Liver (tissue), 9 donors: ENCODE measurements around the gene EZH1. TPM values are rescaled to one million over a fixed set of nuclear protein-coding genes. Genes with fewer than 3 reads are reported as not detected.
"Not testable (repeated sequence)": the region's sequence is repeated elsewhere in the genome, so short reads cannot be mapped to it uniquely, and the experiment has no call there.

ENCODE experiments used
- DNase-seq: peaks from one replicate; pipeline ENCODE4 v3.0.0-alpha.2; 2017; ENCODE audit warnings: low spot score
- H3K27ac ChIP-seq, 2 donors: one replicate each; pipeline ENCODE4 v1.7.0; 2013; ENCODE audit warnings: inconsistent platforms in 2 of 2, low read length in 2 of 2, control low read depth in 1 of 2, low read depth in 1 of 2, mild to moderate bottlenecking in 1 of 2
- H3K27me3 ChIP-seq, 4 donors: one replicate each; pipeline versions ENCODE4 v1.6.1 to v1.7.0; 2013; ENCODE audit warnings: low read length in 3 of 4, inconsistent platforms in 1 of 4, mild to moderate bottlenecking in 1 of 4, moderate library complexity in 1 of 4; ENCODE audit not compliant: control insufficient read depth in 4 of 4, insufficient read depth in 4 of 4
- H3K36me3 ChIP-seq, 4 donors: one replicate each; pipeline versions ENCODE4 v1.6.1 to v1.7.0; 2013; ENCODE audit warnings: low read length in 3 of 4, mild to moderate bottlenecking in 3 of 4, low read depth in 1 of 4, moderate library complexity in 1 of 4; ENCODE audit not compliant: control insufficient read depth in 4 of 4, insufficient read depth in 3 of 4
- H3K4me1 ChIP-seq, 4 donors: one replicate each; pipeline versions ENCODE4 v1.6.1 to v1.7.0; 2013; ENCODE audit warnings: low read length in 3 of 4, mild to moderate bottlenecking in 3 of 4, moderate library complexity in 1 of 4; ENCODE audit not compliant: control insufficient read depth in 4 of 4, insufficient read depth in 4 of 4
- H3K4me3 ChIP-seq, 3 donors: one replicate each; pipeline versions ENCODE4 v1.6.1 to v1.7.0; 2013; ENCODE audit warnings: low read length in 3 of 3, control low read depth in 1 of 3, low read depth in 1 of 3, mild to moderate bottlenecking in 1 of 3
- H3K9ac ChIP-seq, 2 donors: one replicate each; pipeline ENCODE4 v1.7.0; 2013; ENCODE audit warnings: low read length in 2 of 2, mild to moderate bottlenecking in 2 of 2, moderate library complexity in 2 of 2, control low read depth in 1 of 2, low read depth in 1 of 2
- H3K9me3 ChIP-seq, 4 donors: one replicate each; pipeline versions ENCODE4 v1.6.1 to v1.7.0; 2013; ENCODE audit warnings: low read length in 3 of 4; ENCODE audit not compliant: control insufficient read depth in 4 of 4
- EGR1 ChIP-seq, 2 donors: IDR thresholded peaks; 2 replicates each; pipeline ENCODE4 v1.6.1; 2016 to 2018; ENCODE audit warnings: antibody characterized with exemption in 2 of 2, low read depth in 2 of 2
- FOXA1 ChIP-seq: IDR thresholded peaks from 2 replicates; pipeline ENCODE4 v1.6.1; 2016; ENCODE audit warnings: antibody characterized with exemption
- GABPA ChIP-seq, 2 donors: IDR thresholded peaks in 1 of 2; conservative IDR thresholded peaks in 1 of 2; 2 replicates each; pipeline ENCODE4 v1.6.1; 2016; ENCODE audit warnings: antibody characterized with exemption in 2 of 2, mild to moderate bottlenecking in 1 of 2, moderate library complexity in 1 of 2
- HNF4A ChIP-seq, 2 donors: conservative IDR thresholded peaks; 2 replicates each; pipeline ENCODE4 v1.6.1; 2016; ENCODE audit warnings: antibody characterized with exemption in 2 of 2, mild to moderate bottlenecking in 2 of 2
- HNF4G ChIP-seq: IDR thresholded peaks from 2 replicates; pipeline ENCODE4 v1.6.1; 2016; ENCODE audit warnings: antibody characterized with exemption
- JUND ChIP-seq, 2 donors: IDR thresholded peaks; 2 replicates each; pipeline ENCODE4 v1.6.1; 2016; ENCODE audit warnings: antibody characterized with exemption in 2 of 2
- MAX ChIP-seq: IDR thresholded peaks from 2 replicates; pipeline ENCODE4 v1.6.1; 2016; ENCODE audit warnings: antibody characterized with exemption
- NR2F2 ChIP-seq: IDR thresholded peaks from 2 replicates; pipeline ENCODE4 v1.6.1; 2016; ENCODE audit warnings: antibody characterized with exemption
- REST ChIP-seq: IDR thresholded peaks from 2 replicates; pipeline ENCODE4 v1.6.1; 2016; ENCODE audit warnings: antibody characterized with exemption, mild to moderate bottlenecking
- RXRA ChIP-seq, 2 donors: IDR thresholded peaks; 2 replicates each; pipeline ENCODE4 v1.6.1; 2017 to 2018; ENCODE audit warnings: antibody characterized with exemption in 2 of 2, mild to moderate bottlenecking in 1 of 2
- SP1 ChIP-seq: IDR thresholded peaks from 2 replicates; pipeline ENCODE4 v1.6.1; 2018; ENCODE audit warnings: antibody characterized with exemption, mild to moderate bottlenecking
- TAF1 ChIP-seq: conservative IDR thresholded peaks from 2 replicates; pipeline ENCODE4 v1.6.1; 2016; ENCODE audit warnings: antibody characterized with exemption, mild to moderate bottlenecking
- YY1 ChIP-seq: IDR thresholded peaks from 2 replicates; pipeline ENCODE4 v1.6.1; 2016; ENCODE audit warnings: antibody characterized with exemption, mild to moderate bottlenecking
- ZBTB33 ChIP-seq: IDR thresholded peaks from 2 replicates; pipeline ENCODE4 v1.6.1; 2016; ENCODE audit warnings: antibody characterized with exemption
- WGBS: extraction: QIAGEN DNeasy Blood & Tissue Kit; methylation state at CpG from one replicate; pipeline ENCODE4 v1.1.7; 2013; 5-methylcytosine and 5-hydroxymethylcytosine counted together
- polyA plus RNA-seq, 2 donors: library from polyadenylated mRNA; stranded (reverse) in 1 of 2; unstranded in 1 of 2; fragments of 200-250 nt in 1 of 2; fragments of >200 nt in 1 of 2; fragmentation: Nextera tagmentation in 1 of 2; extraction: Ambion mirVana in 1 of 2; gene quantifications; one replicate each; pipeline versions ENCODE4 v1.2.1 to v1.2.3, GENCODE V29; 2013 to 2015
- total RNA-seq, 2 donors: library from RNA; depleted of rRNA; stranded (reverse); fragments of >200 nt; gene quantifications; one replicate each; pipeline ENCODE4 v1.2.3, GENCODE V29; 2014
- TF ChIP-seq, protein P1 (sequence below): fragments of 150-350 bp; IDR thresholded peaks from 2 replicates; pipeline ENCODE4 v1.5.1; 2017; ENCODE audit warnings: improper control_type of control experiment, low read depth, low read length; ENCODE audit not compliant: missing input control
- donor health status: healthy.
- donor health status: healthy.
- donor health status: healthy.
- donor health status: healthy.
- donor health status: healthy.

The EZH1 gene
- total and polyA plus RNA-seq, 4 donors = 4.3 to 18.3 (median 10.9) TPM

DNA sequence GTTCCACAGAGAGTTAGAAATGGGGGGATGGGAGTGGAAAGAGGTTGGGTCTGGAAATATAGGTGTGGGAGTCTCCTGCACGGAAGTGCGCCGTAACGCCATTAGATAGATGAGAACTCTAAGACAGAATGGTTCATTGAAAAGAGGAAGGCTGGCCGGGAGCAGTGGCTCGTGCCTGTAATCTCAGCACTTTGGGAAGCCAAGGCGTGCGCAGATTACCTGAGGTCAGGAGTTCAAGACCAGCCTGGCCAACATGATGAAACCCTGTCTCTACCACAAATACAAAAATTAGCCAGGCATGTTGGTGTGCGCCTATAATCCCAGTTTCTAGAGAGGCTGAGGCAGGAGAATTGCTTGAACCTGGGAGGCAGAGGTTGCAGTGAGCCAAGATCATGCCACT is 23.2 kb upstream of the EZH1 start:
- H3K27me3 ChIP-seq, H3K4me1 ChIP-seq, H3K4me3 ChIP-seq, H3K27ac ChIP-seq, DNase-seq, H3K36me3 ChIP-seq, H3K9me3 ChIP-seq, H3K9ac ChIP-seq: not testable (repeated sequence)
- 80% methylated on average over 9 of the region's 9 CpGs for WGBS

DNA sequence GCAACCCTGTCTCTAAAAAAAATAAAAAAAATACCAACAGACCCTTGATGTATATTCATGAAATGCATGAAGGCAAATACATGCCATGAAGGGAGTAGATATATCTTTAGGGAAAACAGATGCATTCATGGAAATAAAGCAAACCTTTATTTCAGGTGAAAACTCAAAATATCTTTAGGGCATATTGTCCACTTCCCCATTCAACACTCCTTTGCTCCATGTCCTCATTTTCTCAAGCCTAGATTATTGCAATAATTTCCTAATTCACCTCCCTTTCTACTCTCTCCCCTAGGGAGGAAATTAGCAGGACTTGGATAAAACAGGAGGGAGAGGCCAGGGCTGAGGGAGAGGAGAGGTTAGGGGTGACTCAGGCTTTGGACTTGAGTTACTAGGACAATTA is 22.7 kb upstream of the EZH1 start:
- no peak for DNase-seq
- Histone ChIP-seq H3K9ac (no peak overlapping the region), H3K27ac (no peak overlapping the region), H3K4me3 (no peak overlapping the region), H3K4me1 (peaks cover 0 to 2% (median 0%) of the 10 kb centered on the region in 4 donors), H3K36me3 (no peaks in the 10 kb centered on the region), H3K27me3 (peaks cover 0 to 2% (median 0%) of the 10 kb centered on the region in 4 donors), H3K9me3 (no peaks in the 10 kb centered on the region)
- TF ChIP-seq REST = no peak
- no peak for TF ChIP-seq SP1
- no peak for TF ChIP-seq EGR1 (IDR thresholded peaks at IDR 0.05; ENCODE audit: low read depth in 2 of 2)
- no peak for TF ChIP-seq RXRA (IDR thresholded peaks at IDR 0.05)
- no peak for TF ChIP-seq FOXA1
- no peak for TF ChIP-seq TAF1
- TF ChIP-seq MAX = no peak
- TF ChIP-seq, protein P1, sequence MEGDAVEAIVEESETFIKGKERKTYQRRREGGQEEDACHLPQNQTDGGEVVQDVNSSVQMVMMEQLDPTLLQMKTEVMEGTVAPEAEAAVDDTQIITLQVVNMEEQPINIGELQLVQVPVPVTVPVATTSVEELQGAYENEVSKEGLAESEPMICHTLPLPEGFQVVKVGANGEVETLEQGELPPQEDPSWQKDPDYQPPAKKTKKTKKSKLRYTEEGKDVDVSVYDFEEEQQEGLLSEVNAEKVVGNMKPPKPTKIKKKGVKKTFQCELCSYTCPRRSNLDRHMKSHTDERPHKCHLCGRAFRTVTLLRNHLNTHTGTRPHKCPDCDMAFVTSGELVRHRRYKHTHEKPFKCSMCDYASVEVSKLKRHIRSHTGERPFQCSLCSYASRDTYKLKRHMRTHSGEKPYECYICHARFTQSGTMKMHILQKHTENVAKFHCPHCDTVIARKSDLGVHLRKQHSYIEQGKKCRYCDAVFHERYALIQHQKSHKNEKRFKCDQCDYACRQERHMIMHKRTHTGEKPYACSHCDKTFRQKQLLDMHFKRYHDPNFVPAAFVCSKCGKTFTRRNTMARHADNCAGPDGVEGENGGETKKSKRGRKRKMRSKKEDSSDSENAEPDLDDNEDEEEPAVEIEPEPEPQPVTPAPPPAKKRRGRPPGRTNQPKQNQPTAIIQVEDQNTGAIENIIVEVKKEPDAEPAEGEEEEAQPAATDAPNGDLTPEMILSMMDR = no peak
- no peak for TF ChIP-seq HNF4A (conservative IDR thresholded peaks at IDR 0.05)
- no peak for TF ChIP-seq JUND (IDR thresholded peaks at IDR 0.05)
- no peak for TF ChIP-seq GABPA (IDR thresholded peaks at IDR 0.05 in 1 of 2, conservative IDR thresholded peaks at IDR 0.05 in 1 of 2)
- TF ChIP-seq HNF4G = no peak
- TF ChIP-seq YY1 = no peak
- TF ChIP-seq NR2F2 = no peak

- Histone ChIP-seq H3K4me1 (peaks cover 0 to 6% (median 4%) of the 10 kb centered on the region in 4 donors), H3K27ac (no peak overlapping the region), H3K4me3 (no peak overlapping the region), H3K9me3 (no peaks in the 10 kb centered on the region), H3K27me3 (peaks cover 0 to 2% (median 0%) of the 10 kb centered on the region in 4 donors), H3K36me3 (no peaks in the 10 kb centered on the region), H3K9ac (no peak overlapping the region)
- WGBS = 63% methylated on average over 6 of the region's 6 CpGs
- peak; percentile 18 for TF ChIP-seq SP1
- no peak for TF ChIP-seq ZBTB33
- TF ChIP-seq RXRA (IDR thresholded peaks at IDR 0.05) = peak in 1 of 2 donors; percentile 14
- peak; percentile 43 to 56 for TF ChIP-seq HNF4A (conservative IDR thresholded peaks at IDR 0.05)
- no peak for DNase-seq
Observed at GRCh38 chr17:42766124-42766523, 21.3 kb upstream of the EZH1 start.
